B cell (primary cell): ENCODE data around the gene RSBN1. TPM values are rescaled to one million over a fixed set of nuclear protein-coding genes. Genes with fewer than 3 reads are reported as not detected.
A peak's percentile ranks its signal among the peaks of the same experiment; 100 is the strongest.

Source experiments
- ATAC-seq: fragments of 200-7000 bp; cut with Tn5 transposase; one replicate; pipeline ENCODE4 v1.10.0; 2021; ENCODE audit warnings: low read depth, mild to moderate bottlenecking, moderate number of reproducible peaks, moderate library complexity
- CTCF ChIA-PET: fragments of 350-600 bp; sonication (Branson Sonifier 250); formaldehyde crosslinking; loops from one replicate; lab custom pipeline; 2021; ENCODE audit warnings: antibody characterized with exemption, inconsistent platforms; lab: Charles Lee
- POLR2A ChIA-PET: fragments of 350-600 bp; sonication (Branson Sonifier 250); formaldehyde crosslinking; loops from one replicate; lab custom pipeline; 2021; ENCODE audit warnings: antibody characterized with exemption; lab: Charles Lee
- DNase-seq: peaks from one replicate; pipeline ENCODE4 v3.0.0; 2013
- H2AFZ ChIP-seq: 2 replicates; pipeline ENCODE4 v1.6.1; 2012; ENCODE audit warnings: mild to moderate bottlenecking, low read depth, low read length; ENCODE audit not compliant: insufficient read depth, poor library complexity, severe bottlenecking
- H3K27ac ChIP-seq, 2 donors: 1 replicate in 1 of 2; 2 replicates in 1 of 2; pipeline ENCODE4 v1.5.1; 2012 to 2013; ENCODE audit warnings: low read length in 2 of 2, mild to moderate bottlenecking in 2 of 2, moderate library complexity in 1 of 2
- H3K27me3 ChIP-seq, 4 experiments: fragments of 200-600 bp in 1 of 4; sonication (generic) in 1 of 4; replicated peaks in 1 of 4; 1 replicate in 2 of 4; 2 replicates in 2 of 4; pipeline versions ENCODE4 v1.6.1 to v1.7.0; 2013 to 2016; ENCODE audit warnings: low read length in 3 of 4, mild to moderate bottlenecking in 2 of 4, mixed read lengths in 1 of 4, moderate library complexity in 1 of 4; ENCODE audit not compliant: insufficient read depth in 4 of 4, control insufficient read depth in 3 of 4; ENCODE audit errors: control extremely low read depth in 1 of 4
- H3K36me3 ChIP-seq, 2 experiments: replicated peaks in 1 of 2; 1 replicate in 1 of 2; 2 replicates in 1 of 2; pipeline versions ENCODE4 v1.6.1 to v1.7.1; 2013; ENCODE audit warnings: low read length in 1 of 2; ENCODE audit not compliant: insufficient read depth in 2 of 2, control insufficient read depth in 1 of 2; ENCODE audit errors: control extremely low read depth in 1 of 2, extremely low read depth in 1 of 2
- H3K4me1 ChIP-seq, 2 donors: fragments of 200-600 bp in 1 of 2; sonication (generic) in 1 of 2; 1 replicate in 1 of 2; 2 replicates in 1 of 2; pipeline versions ENCODE4 v1.5.1 to v1.6.1; 2013 to 2017; ENCODE audit warnings: low read length in 2 of 2; ENCODE audit not compliant: control insufficient read depth in 2 of 2, insufficient read depth in 2 of 2
- H3K4me2 ChIP-seq: replicated peaks from 2 replicates; pipeline ENCODE3; 2012; ENCODE audit warnings: mild to moderate bottlenecking, low read depth, low read length; ENCODE audit not compliant: poor library complexity, severe bottlenecking
- H3K4me3 ChIP-seq, 5 experiments: fragments of 200-600 bp in 1 of 5; sonication (generic) in 1 of 5; 1 replicate in 3 of 5; 2 replicates in 2 of 5; pipeline versions ENCODE4 v1.5.1 to v1.7.0; 2011 to 2016; ENCODE audit warnings: low read length in 4 of 5, mild to moderate bottlenecking in 4 of 5, low read depth in 2 of 5, control low read depth in 1 of 5, moderate library complexity in 1 of 5; ENCODE audit not compliant: insufficient read depth in 1 of 5; ENCODE audit errors: control extremely low read depth in 1 of 5, extremely low read depth in 1 of 5
- H3K79me2 ChIP-seq: fragments of 200-600 bp; sonication (generic); one replicate; pipeline ENCODE4 v1.6.0; 2016; ENCODE audit warnings: low read length; ENCODE audit not compliant: control insufficient read depth, insufficient read depth
- H3K9ac ChIP-seq: fragments of 200-600 bp; sonication (generic); 2 replicates; pipeline ENCODE4 v1.6.1; 2017; ENCODE audit warnings: mild to moderate bottlenecking, low read length, moderate library complexity
- H3K9me3 ChIP-seq, 3 donors: one replicate each; pipeline versions ENCODE4 v1.6.1 to v1.7.1; 2013; ENCODE audit warnings: low read length in 2 of 3; ENCODE audit not compliant: control insufficient read depth in 2 of 3, insufficient read depth in 1 of 3; ENCODE audit errors: control extremely low read depth in 1 of 3
- H4K20me1 ChIP-seq: 2 replicates; pipeline ENCODE4 v1.6.0; 2012; ENCODE audit warnings: mild to moderate bottlenecking, low read length; ENCODE audit not compliant: insufficient read depth, control insufficient read depth, poor library complexity, severe bottlenecking
- H3K27ac Mint-ChIP-seq: one replicate; pipeline ENCODE4 v1.8.0; 2021; ENCODE audit warnings: mixed read lengths
- H3K27me3 Mint-ChIP-seq: one replicate; pipeline ENCODE4 v1.8.0; 2021; ENCODE audit warnings: mixed read lengths
- H3K4me1 Mint-ChIP-seq: one replicate; pipeline ENCODE4 v1.8.0; 2021; ENCODE audit warnings: mixed read lengths
- H3K4me3 Mint-ChIP-seq: one replicate; pipeline ENCODE4 v1.8.0; 2021; ENCODE audit warnings: mixed read lengths
- H3K9me3 Mint-ChIP-seq: one replicate; pipeline ENCODE4 v1.8.0; 2022; ENCODE audit warnings: mixed read lengths; ENCODE audit not compliant: insufficient read depth
- CTCF ChIP-seq: fragments of 200-600 bp; IDR thresholded peaks from one replicate; pipeline ENCODE4 v1.8.0; 2022; ENCODE audit warnings: antibody characterized with exemption, mild to moderate bottlenecking
- EZH2 ChIP-seq: IDR thresholded peaks from 2 replicates; pipeline ENCODE4 v1.6.1; 2012; ENCODE audit warnings: borderline replicate concordance, low read depth, mild to moderate bottlenecking, moderate library complexity, low read length; ENCODE audit not compliant: insufficient read depth, poor library complexity, severe bottlenecking
- WGBS: methylation state at CpG from one replicate; pipeline ENCODE4 v1.1.5; 2013; ENCODE audit warnings: missing lambda C conversion rate; ENCODE audit not compliant: insufficient coverage; 5-methylcytosine and 5-hydroxymethylcytosine counted together
- intact Hi-C: fragments of 100-400 bp; cut with micrococcal nuclease; formaldehyde crosslinking; loops from one replicate; pipeline ENCODE4 v1.10.0; 2022
- polyA plus RNA-seq: library from polyadenylated mRNA; depleted of rRNA; stranded (reverse); fragments of >200 nt; gene quantifications from 2 replicates; pipeline ENCODE4 v1.2.3, GENCODE V29; 2012
- total RNA-seq, 2 donors: library from RNA; stranded (reverse); fragments of 120-200 nt in 1 of 2; gene quantifications; 1 replicate in 1 of 2; 2 replicates in 1 of 2; pipeline versions ENCODE4 v1.2.3 to v1.2.4, GENCODE V29; 2013 to 2022

RSBN1 gene
- total and polyA plus RNA-seq, 2 donors (not counting 1 experiment from before 2014, with no cell fraction given): 20.6 to 40.2 TPM

- Histone ChIP-seq H4K20me1 (peaks cover 19% of the 10 kb centered on the region), H3K36me3 (peaks cover 0 to 7% of the 10 kb centered on the region in 2 experiments), H3K4me2 (peak overlapping the region; percentile 76), H3K79me2 (peaks cover 42% of the 10 kb centered on the region), H3K27ac (peak overlapping the region; percentile 86 to 93), H2AFZ (peak overlapping the region; percentile 72), H3K9ac (peak overlapping the region; percentile 88), H3K4me1 (peaks cover 27 to 28% of the 10 kb centered on the region in 2 donors), H3K9me3 (no peaks in the 10 kb centered on the region), H3K27me3 (no peaks in the 10 kb centered on the region), H3K4me3 (peak overlapping the region; percentile 52 to 89 (median 81))
- 0% methylated on average over 1 of the region's 13 CpGs for WGBS
- no peaks in the 10 kb centered on the region for H3K9me3 Mint-ChIP-seq
- ATAC-seq: no peak
- TF ChIP-seq CTCF (no peak), EZH2 (no peak)
- no peak for DNase-seq
- no peaks in the 10 kb centered on the region for H3K27me3 Mint-ChIP-seq
- peak overlapping the region; percentile 98 for H3K4me3 Mint-ChIP-seq
- peak overlapping the region; percentile 98 for H3K27ac Mint-ChIP-seq
- H3K4me1 Mint-ChIP-seq: peaks cover 37% of the 10 kb centered on the region
- ChIA-PET CTCF (interaction anchor here (1.0 to 1.9 kb wide), 4 partner anchors 9 to 116 kb away, joined by 3 to 7 read pairs (median 6); partner anchors contain the start of genes HIPK1 and PHTF1), POLR2A (interaction anchor here (0.6 to 1.3 kb wide), 5 partner anchors 53 to 668 kb away, joined by 3 to 8 read pairs (median 4); partner anchors contain the start of genes AP4B1, DCLRE1B, HIPK1 and PHTF1)
- intact Hi-C loops: loop anchor here (1.0 to 10.0 kb wide), 13 partner anchors 22 to 1098 kb away; partner anchors contain the start of genes BCAS2, CSDE1, DCLRE1B and HIPK1
These were observed 422 bp upstream of the RSBN1 start for GRCh38 chr1:113812661-113813135.
